Placental pericyte (primary cell): ENCODE measurements around the gene SLC38A6. TPM values are rescaled to one million over a fixed set of nuclear protein-coding genes. Genes with fewer than 3 reads are reported as not detected.

Experiments
- small RNA-seq: library from RNA; depleted of rRNA; stranded (forward); fragments of <200 nt; gene quantifications from one replicate; pipeline ENCODE3, GENCODE V24; 2012; ENCODE audit warnings: low replicate concordance
- total RNA-seq: library from RNA; depleted of rRNA; stranded (reverse); fragments of >200 nt; gene quantifications from 2 replicates; pipeline ENCODE4 v1.2.3, GENCODE V29; 2012

SLC38A6 gene
- total RNA-seq: 40.7 and 45.1 TPM in 2 replicates

GRCh38 chr14:60980811-60981632 is at the start of gene SLC38A6, which contains the start of gene TRMT5:
Gene SLC38A6, plus strand, starts transcription at chr14:60981245. Its CDS starts 33 bp downstream, at chr14:60981278.
Gene TRMT5, minus strand, starts transcription at chr14:60981079. Its CDS starts 106 bp downstream, at chr14:60980973.

Small RNAs within 50 kb of the gene (small RNA-seq; reads per million reads assigned to genes)
- gene RNU6-398P: not detected

Other genes with a start within 250 kb of the SLC38A6 start
- gene MNAT1, start 246.5 kb upstream of the SLC38A6 start, total RNA-seq: 39.6 and 51.4 TPM in 2 replicates
- 8.3 and 10.9 TPM in 2 replicates for gene TRMT5, start 166 bp upstream of the SLC38A6 start, total RNA-seq